Ectodermal cell (in vitro differentiated cells): ENCODE measurements around the gene HEPACAM. TPM values are rescaled to one million over a fixed set of nuclear protein-coding genes. Genes with fewer than 3 reads are reported as not detected.
"Not testable (repeated sequence)": the region's sequence is repeated elsewhere in the genome, so short reads cannot be mapped to it uniquely, and the experiment has no call there.

ENCODE experiments used
- H3K27ac ChIP-seq: 2 replicates; pipeline ENCODE4 v1.7.0; 2013; ENCODE audit warnings: mild to moderate bottlenecking, low read depth, low read length; ENCODE audit not compliant: insufficient read depth, poor library complexity, severe bottlenecking
- H3K27me3 ChIP-seq: 2 replicates; pipeline ENCODE4 v1.7.0; 2013; ENCODE audit warnings: mild to moderate bottlenecking, low read length; ENCODE audit not compliant: insufficient read depth, control insufficient read depth, poor library complexity, severe bottlenecking
- H3K36me3 ChIP-seq: one replicate; pipeline ENCODE4 v1.7.0; 2013; ENCODE audit warnings: low read length; ENCODE audit not compliant: control insufficient read depth, insufficient read depth
- H3K4me1 ChIP-seq: one replicate; pipeline ENCODE4 v1.7.0; 2013; ENCODE audit warnings: low read length; ENCODE audit not compliant: control insufficient read depth, insufficient read depth
- H3K4me3 ChIP-seq: 2 replicates; pipeline ENCODE4 v1.7.0; 2013; ENCODE audit warnings: low read depth, low read length, control low read depth; ENCODE audit not compliant: insufficient read depth
- H3K9me3 ChIP-seq: 2 replicates; pipeline ENCODE4 v1.7.0; 2013; ENCODE audit warnings: mild to moderate bottlenecking, low read length, moderate library complexity; ENCODE audit not compliant: control insufficient read depth
- WGBS, 2 experiments: methylation state at CpG; one replicate each; pipeline ENCODE4 v1.1.7; 2013; ENCODE audit warnings: missing lambda C conversion rate in 2 of 2; 5-methylcytosine and 5-hydroxymethylcytosine counted together
- polyA plus RNA-seq, 4 experiments: library from polyadenylated mRNA; stranded (reverse); fragments of 50-300 nt; gene quantifications; one replicate each; pipeline ENCODE4 v1.2.3, GENCODE V29; 2013

Gene HEPACAM
- polyA plus RNA-seq (2013, experiment 1 of 4): not detected
- not detected for polyA plus RNA-seq (2013, experiment 2 of 4)
- polyA plus RNA-seq (2013, experiment 3 of 4): not detected
- not detected for polyA plus RNA-seq (2013, experiment 4 of 4)

- no peak within 1 kb of the TSS for H3K4me3 ChIP-seq
- no peaks in the 10 kb centered on the region for H3K36me3 ChIP-seq
- no peaks in the 10 kb centered on the region for H3K9me3 ChIP-seq
- WGBS, 2 experiments: 93 to 94% methylated on average over 18 of the region's 18 CpGs
- H3K27me3 ChIP-seq: peaks cover 13% of the 10 kb centered on the region
- peaks cover 13% of the 10 kb centered on the region for H3K4me1 ChIP-seq
- no peak within 1 kb of the TSS for H3K27ac ChIP-seq
Observed at GRCh38 chr11:124935548-124936514, at the start of gene HEPACAM. HEPACAM (minus strand) TSS chr11:124936047; CDS start chr11:124936006, 41 bp downstream.

GRCh38 chr11:124984512-124984854 is 48.6 kb upstream of the HEPACAM start:
- H3K27me3 ChIP-seq: no peaks in the 10 kb centered on the region
- H3K9me3 ChIP-seq: no peaks in the 10 kb centered on the region
- WGBS, 2 experiments: 93 to 98% methylated on average over 3 of the region's 3 CpGs
- H3K36me3 ChIP-seq: no peaks in the 10 kb centered on the region
- H3K4me3 ChIP-seq: no peak overlapping the region
- no peak overlapping the region for H3K27ac ChIP-seq
- H3K4me1 ChIP-seq: no peaks in the 10 kb centered on the region

GRCh38 chr11:124983674-124984511 is 48.0 kb upstream of the HEPACAM start:
- no peaks in the 10 kb centered on the region for H3K9me3 ChIP-seq
- WGBS, 2 experiments: 86 to 90% methylated on average over 17 of the region's 17 CpGs
- H3K4me1 ChIP-seq: no peaks in the 10 kb centered on the region

GRCh38 chr11:124982043-124982442 is 46.2 kb upstream of the HEPACAM start:
- Histone ChIP-seq H3K9me3 (no peaks in the 10 kb centered on the region), H3K36me3 (no peaks in the 10 kb centered on the region), H3K4me3 (no peak overlapping the region), H3K27me3 (no peaks in the 10 kb centered on the region), H3K27ac (no peak overlapping the region), H3K4me1 (no peaks in the 10 kb centered on the region)

More at GRCh38 chr11:124983674-124984511, 48.0 kb upstream of the HEPACAM start:
- Histone ChIP-seq H3K27ac (no peak overlapping the region), H3K27me3 (no peaks in the 10 kb centered on the region), H3K36me3 (no peaks in the 10 kb centered on the region), H3K4me3 (no peak overlapping the region)

- no peaks in the 10 kb centered on the region for H3K9me3 ChIP-seq
- WGBS, 2 experiments: 93 to 96% methylated on average over 2 of the region's 2 CpGs
- H3K27ac ChIP-seq: no peak overlapping the region
- no peaks in the 10 kb centered on the region for H3K27me3 ChIP-seq
- no peaks in the 10 kb centered on the region for H3K4me1 ChIP-seq
- no peak overlapping the region for H3K4me3 ChIP-seq
- H3K36me3 ChIP-seq: no peaks in the 10 kb centered on the region
Observed at GRCh38 chr11:124978316-124978715, 42.5 kb upstream of the HEPACAM start.

- Histone ChIP-seq H3K9me3 (no peaks in the 10 kb centered on the region), H3K4me1 (no peaks in the 10 kb centered on the region), H3K27me3 (no peaks in the 10 kb centered on the region), H3K27ac (no peak overlapping the region), H3K4me3 (no peak overlapping the region), H3K36me3 (no peaks in the 10 kb centered on the region)
- 95% methylated on average over 1 of the region's 2 CpGs for whole genome bisulfite sequencing, 2 experiments
Observed at GRCh38 chr11:124977006-124977405, 41.2 kb upstream of the HEPACAM start.

GRCh38 chr11:124976531-124976930 is 40.7 kb upstream of the HEPACAM start:
- H3K4me3 ChIP-seq: no peak overlapping the region
- 93 to 97% methylated on average over 2 to 3 of the region's 3 CpGs for WGBS, 2 experiments

GRCh38 chr11:124971810-124972209 is 36.0 kb upstream of the HEPACAM start:
- Histone ChIP-seq H3K27ac (no peak overlapping the region), H3K36me3 (no peaks in the 10 kb centered on the region), H3K27me3 (no peaks in the 10 kb centered on the region), H3K9me3 (no peaks in the 10 kb centered on the region), H3K4me3 (no peak overlapping the region), H3K4me1 (no peaks in the 10 kb centered on the region)
- no CpG with 5 or more reads among the region's 2 CpGs for WGBS, 2 experiments

More at GRCh38 chr11:124976531-124976930, 40.7 kb upstream of the HEPACAM start:
- no peaks in the 10 kb centered on the region for H3K36me3 ChIP-seq
- H3K27me3 ChIP-seq: no peaks in the 10 kb centered on the region
- no peak overlapping the region for H3K27ac ChIP-seq
- no peaks in the 10 kb centered on the region for H3K9me3 ChIP-seq
- H3K4me1 ChIP-seq: no peaks in the 10 kb centered on the region

GRCh38 chr11:124970925-124971324 is 35.1 kb upstream of the HEPACAM start:
- 52 to 55% methylated on average over 2 of the region's 2 CpGs for WGBS, 2 experiments

GRCh38 chr11:124968197-124968596 is 32.4 kb upstream of the HEPACAM start:
- 89 to 92% methylated on average over 13 of the region's 13 CpGs for WGBS, 2 experiments
- H3K27me3 ChIP-seq, H3K27ac ChIP-seq, H3K9me3 ChIP-seq, H3K4me3 ChIP-seq, H3K36me3 ChIP-seq, H3K4me1 ChIP-seq: not testable (repeated sequence)

More at GRCh38 chr11:124970925-124971324, 35.1 kb upstream of the HEPACAM start:
- Histone ChIP-seq H3K27me3 (no peaks in the 10 kb centered on the region), H3K4me3 (no peak overlapping the region), H3K36me3 (no peaks in the 10 kb centered on the region), H3K4me1 (no peaks in the 10 kb centered on the region), H3K9me3 (no peaks in the 10 kb centered on the region), H3K27ac (no peak overlapping the region)
